GM18867 (cell line): ENCODE results near the gene TTLL9.

Source experiments
- ATAC-seq: cut with Tn5 transposase; IDR thresholded peaks from one replicate; pipeline ENCODE4 v1.9.1; 2021; ENCODE audit warnings: mild to moderate bottlenecking, moderate library complexity; ENCODE audit not compliant: unreplicated experiment

TTLL9 gene

DNA sequence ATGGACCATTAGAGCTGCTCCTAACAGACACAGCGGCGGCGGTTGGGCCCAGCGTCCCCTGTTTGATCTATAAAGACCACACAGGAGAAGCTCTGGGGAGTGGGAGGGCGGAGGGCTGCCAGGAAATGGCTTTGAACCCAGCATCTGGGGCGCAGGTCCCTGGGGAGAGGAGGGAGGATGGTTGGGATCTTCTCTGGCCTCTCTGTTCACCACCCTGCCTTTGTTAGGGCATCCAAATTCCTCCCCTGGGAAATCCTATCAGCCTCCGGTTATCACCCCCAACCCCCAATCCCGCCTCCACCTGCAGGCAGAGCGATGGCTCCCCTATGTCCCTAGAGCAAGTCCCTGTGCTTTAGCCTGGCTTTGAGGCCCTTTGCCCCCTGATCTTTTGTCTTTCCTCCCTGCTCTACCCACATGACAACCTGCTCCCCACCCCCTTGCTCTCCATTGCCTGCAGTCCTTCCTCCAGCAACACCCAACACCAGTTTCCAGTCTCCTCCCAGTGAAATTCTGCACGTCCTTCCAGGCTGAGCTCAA is 104.6 kb downstream of the TTLL9 start:
- no peak for ATAC-seq

DNA sequence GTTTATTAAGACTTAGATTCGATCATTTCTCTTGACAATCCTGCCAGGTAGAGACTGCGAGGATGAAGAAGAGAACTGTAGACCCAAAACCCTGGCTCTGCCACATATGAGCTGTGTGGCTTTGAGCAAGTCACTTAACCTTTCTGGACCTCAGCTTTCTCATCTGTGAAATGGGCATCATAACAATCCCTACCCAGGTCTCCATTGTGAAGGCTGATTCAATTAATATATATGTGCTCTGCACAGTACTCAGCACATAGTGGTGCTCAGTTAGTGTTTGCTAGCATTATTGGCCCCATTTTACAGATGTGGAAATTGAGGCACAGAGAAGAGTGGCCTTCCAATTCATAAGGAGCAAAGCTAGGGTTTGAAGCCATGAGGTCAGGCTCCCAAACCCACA is 105.4 kb downstream of the TTLL9 start:
- ATAC-seq, result no peak

DNA sequence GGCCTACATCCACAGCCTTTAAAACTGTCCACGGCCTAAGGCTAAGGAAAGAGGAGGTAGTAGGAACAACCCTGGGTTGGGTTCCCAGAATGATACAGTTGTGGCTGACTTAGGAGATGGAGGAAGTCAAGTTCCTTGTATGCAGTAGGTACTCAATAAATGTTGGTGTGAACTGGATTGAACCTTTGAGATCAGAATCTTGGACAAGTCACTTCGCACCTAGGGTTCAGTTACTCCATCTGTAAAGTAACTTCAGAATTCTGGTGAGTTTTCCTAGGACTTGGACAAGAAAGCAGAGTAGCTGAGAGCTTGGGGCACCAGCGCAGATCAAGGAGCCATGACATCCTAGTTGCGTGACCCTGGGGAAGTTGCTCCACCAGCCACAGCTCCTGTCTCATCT is 106.6 kb downstream of the TTLL9 start:
- no peak for ATAC-seq

DNA sequence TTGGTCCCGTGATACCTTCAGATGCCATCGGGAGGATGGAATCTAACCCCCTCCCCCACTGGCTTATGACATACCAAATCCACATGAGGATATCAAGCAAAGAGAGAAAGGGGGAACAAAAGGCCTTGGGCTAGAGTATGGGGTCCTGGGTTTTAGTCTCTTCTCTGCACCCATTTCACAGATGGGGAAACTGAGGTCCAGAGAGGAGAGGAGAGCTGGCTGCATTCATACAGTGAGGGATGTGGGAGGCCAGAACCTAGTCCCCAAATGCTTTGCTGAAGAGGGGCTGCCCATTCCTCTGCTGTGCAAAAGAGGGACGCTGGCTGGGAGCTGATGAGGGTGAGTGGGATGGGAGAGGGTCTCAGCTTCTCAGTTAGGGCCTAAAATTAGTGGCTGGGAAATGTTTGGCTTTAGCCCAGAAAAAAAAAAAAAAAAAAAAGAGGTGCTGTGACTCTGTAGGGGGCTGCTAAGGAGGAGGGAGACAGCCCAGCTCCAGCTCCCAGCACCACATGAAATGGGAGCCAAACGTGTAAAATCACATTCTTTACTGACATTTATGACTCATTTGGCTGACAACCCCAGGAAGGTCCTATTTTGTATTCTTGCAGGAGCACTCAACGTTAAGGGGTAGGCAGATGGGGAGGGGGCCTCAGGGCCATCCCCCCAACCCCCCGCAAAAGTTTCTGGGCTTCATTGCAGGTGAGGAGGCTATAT is 109.4 kb downstream of the TTLL9 start:
- ATAC-seq, result no peak

DNA sequence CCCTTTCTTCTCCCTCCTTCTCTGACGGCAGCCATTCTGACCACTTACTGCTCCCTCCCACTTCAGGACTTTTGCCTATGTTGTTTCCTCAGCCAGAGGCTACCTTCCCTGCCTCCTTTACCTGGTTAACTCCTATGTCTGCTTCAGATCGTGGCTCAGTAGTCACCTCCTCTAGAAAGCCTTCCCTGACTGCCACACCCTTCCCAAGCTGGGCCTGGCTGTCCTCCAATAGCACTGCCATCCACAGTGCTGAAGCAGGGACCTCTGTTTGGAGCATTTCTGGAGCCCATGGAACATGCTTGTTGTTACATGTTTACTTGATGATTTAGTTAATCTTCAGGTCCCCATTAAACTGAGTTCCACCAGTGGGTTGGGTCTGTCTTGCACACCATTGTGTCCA is 111.3 kb downstream of the TTLL9 start:
- ATAC-seq, result no peak

DNA sequence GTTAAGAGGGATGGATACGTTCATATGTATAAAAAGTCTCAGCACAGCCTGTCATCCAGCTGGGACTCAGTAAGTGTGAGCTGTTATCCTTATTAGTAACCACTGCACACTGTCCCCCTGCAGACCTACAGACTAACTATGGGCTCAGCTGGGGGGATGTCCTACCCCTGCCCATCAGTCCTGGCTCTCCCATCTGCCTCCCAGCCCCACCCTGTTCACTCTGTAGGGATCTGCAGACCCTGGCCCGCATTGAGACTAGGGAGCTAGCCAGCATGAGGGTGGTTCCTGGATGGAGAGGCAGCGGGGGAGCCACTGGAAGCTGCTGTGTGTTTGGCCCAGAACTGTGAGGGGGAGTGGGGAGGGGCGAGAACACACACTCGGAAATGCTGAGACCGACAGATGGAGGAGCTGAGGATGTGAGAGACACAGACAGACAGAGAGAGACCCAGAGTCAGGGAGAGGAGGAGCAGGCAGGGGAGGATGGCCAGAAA is 114.6 kb downstream of the TTLL9 start:
- ATAC-seq, result no peak

DNA sequence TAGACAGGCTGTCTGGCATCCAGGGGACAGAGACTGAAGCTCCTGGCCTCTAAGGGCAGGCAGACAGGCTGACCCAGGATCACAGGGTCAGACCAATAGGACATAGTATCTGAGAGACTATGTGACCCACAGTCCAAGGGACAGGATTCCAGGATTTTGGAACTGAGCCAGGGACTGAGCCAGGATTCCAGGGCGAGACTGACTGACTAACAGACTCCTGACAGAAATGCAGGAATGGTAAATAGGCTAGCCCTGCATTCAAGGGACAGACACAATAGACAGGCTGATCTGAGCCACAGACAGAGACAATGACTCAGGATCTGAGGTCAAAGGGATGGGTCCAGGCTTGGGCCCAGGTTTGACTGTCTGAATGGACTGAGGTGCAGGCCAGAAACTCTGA is 117.3 kb downstream of the TTLL9 start:
- no peak for ATAC-seq

DNA sequence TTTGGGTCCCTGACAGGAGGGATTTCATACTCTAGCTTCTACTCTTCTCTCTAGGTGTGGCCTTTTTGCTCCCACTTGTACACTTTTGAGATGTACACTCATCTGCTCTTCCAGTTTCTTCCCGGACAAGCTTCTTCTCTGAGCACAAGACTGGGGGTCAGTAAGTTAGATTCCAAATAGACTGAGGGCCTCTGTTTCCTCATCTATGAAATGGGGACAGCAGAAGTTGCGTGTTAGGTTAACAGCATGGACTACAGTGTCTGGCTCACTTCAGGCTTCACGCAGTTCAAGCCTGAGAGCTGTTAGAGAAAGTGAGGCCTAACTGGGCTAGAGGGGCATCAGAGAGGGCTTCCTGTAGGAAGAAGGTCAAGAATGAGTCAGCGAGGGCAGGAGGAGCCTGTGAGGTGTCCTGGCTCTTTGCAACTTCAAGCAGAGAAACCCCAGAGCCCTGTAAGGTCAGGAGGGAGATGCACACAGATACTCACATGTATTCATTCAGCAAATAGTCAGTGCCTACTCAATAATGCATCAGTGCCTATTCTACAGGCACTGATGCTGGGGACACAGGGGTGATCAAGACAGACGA is 118.1 kb downstream of the TTLL9 start:
- ATAC-seq, result no peak

DNA sequence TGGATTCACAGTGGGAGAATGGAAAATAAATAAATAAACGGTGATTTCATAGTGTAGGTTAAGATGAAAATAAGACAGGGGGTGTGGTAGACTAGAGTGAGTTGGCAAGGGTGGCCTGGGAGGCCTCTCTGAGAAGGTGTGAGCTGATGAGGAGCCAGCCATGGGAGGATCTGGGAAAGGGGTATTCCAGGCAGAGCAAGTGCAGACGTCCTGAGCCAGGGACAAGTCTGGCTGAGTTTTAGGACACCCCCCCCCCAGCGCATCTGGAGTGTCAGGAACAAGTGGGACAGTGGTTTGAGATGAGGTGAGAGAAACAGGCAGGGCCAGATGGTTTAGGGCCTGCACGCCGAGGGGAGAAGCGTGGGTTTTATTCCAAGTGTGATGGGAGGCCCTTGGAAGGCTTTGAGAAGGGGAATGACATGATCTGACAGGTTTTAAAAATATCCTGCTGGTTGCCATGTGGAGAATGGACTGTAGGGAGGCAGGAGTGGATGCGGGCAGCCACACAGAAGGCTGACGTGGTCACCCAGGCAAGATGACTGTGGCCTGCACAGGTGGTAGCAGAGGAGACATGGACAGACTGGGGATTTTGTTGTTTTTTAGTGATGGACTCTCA is 118.7 kb downstream of the TTLL9 start:
- no peak for ATAC-seq

DNA sequence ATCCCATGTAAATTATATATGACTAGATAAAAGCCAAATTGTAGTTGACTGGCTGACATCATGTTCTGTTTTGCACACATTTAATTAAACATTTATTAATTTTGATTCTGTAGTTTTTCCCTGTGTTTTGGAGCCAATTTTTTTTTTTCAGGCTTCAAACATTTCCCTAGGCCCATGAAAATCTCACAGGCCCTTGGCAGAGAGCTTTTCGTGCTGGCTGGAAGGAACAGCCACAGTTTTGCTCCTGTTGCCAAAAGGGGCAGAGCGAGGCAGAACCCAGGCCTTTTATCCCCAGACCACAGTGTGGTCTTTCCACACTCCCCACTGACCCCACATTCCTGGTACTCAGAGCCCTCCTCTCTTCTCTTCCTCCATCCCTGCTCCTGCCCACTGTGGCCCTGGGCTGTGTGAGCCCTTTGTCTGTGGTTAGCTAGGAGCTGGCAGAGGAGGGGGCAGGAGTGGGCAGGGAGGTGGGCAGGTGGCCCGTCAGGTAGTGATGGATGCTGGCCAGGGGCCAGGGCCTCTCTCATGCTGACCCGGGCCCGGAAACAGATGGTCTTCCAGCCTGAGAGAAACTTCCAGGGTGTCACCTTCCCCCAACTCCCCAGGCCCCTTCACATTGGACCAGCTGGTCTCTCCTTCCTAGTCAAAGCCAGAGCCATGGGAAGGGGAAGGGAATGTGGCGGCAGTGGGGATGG is 120.4 kb downstream of the TTLL9 start:
- no peak for ATAC-seq

DNA sequence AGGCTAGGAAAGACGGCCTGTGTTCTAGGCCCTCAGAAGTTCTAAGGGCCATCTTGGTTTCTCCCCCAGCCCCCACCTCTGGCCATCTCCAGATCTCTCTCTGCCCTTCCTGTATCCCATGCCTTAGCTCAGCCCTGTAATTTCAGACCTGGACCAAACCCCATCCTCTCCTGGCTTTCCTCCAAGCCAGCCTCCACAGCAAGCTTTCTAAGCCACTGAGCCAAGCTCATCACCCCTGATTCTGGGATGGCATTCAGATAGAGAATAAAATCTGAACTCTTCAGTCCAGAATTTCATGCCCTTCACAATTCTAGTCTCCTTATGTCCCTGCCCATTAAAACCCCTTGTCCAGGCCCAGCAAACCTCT is 120.9 kb downstream of the TTLL9 start:
- ATAC-seq, result no peak

DNA sequence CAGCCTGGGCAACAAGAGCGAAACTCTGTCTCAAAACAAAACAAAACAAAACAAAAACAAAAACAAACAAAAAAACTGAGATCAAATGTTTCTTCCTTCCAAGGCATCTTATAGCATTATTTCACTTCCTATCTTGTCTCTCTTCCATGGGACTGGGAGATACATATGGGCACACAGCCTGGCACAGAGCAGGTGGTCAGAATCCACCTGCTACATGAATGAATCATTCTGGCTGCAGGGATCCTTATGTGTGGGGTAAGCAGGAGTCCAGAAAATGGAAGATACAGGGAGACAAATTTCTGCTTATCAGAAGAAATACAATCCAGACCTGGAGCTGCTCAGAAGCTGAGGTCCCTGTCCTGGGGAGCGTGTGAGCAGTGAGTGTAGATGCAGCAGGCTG is 121.7 kb downstream of the TTLL9 start:
- ATAC-seq, result no peak
